GM23338 (cell line): ENCODE results near the gene ZNF778.

Source experiments
- CREB1 ChIP-seq: fragments of 250-450 bp; sonication (Bioruptor Pico); IDR thresholded peaks from 2 replicates; pipeline ENCODE4 v1.5.0; 2020; ENCODE audit warnings: low read depth, mild to moderate bottlenecking, moderate library complexity
- CTCF ChIP-seq, 2 experiments: fragments of 200-600 bp in 1 of 2; sonication (generic) in 1 of 2; conservative IDR thresholded peaks; 2 replicates each; pipeline versions ENCODE4 v1.5.1 to v1.6.1; 2016 to 2017; ENCODE audit warnings: antibody characterized with exemption in 2 of 2, low read depth in 2 of 2, mild to moderate bottlenecking in 2 of 2, moderate library complexity in 1 of 2
- ETS1 ChIP-seq: IDR thresholded peaks from 2 replicates; pipeline ENCODE4 v1.6.1; 2016; ENCODE audit warnings: antibody characterized with exemption
- EZH2 ChIP-seq: fragments of 200-600 bp; sonication (generic); IDR thresholded peaks from one replicate; pipeline ENCODE4 v1.8.0; 2017; ENCODE audit warnings: antibody characterized with exemption, mild to moderate bottlenecking, low read depth; ENCODE audit not compliant: unreplicated experiment
- EZH2phosphoT487 ChIP-seq: fragments of 200-600 bp; sonication (generic); IDR thresholded peaks from one replicate; pipeline ENCODE4 v1.8.1; 2018; ENCODE audit warnings: antibody characterized with exemption; ENCODE audit not compliant: unreplicated experiment
- JUNB ChIP-seq: IDR thresholded peaks from one replicate; pipeline ENCODE4 v1.6.1; 2016; ENCODE audit warnings: antibody characterized with exemption; ENCODE audit not compliant: unreplicated experiment
- POLR2AphosphoS5 ChIP-seq: IDR thresholded peaks from 2 replicates; pipeline ENCODE4 v1.6.1; 2016; ENCODE audit warnings: antibody characterized with exemption, low read depth
- REST ChIP-seq: IDR thresholded peaks from one replicate; pipeline ENCODE4 v1.6.1; 2018; ENCODE audit warnings: antibody characterized with exemption; ENCODE audit not compliant: unreplicated experiment
- ZNF114 ChIP-seq: fragments of 250-450 bp; sonication (Bioruptor Pico); IDR thresholded peaks from 2 replicates; pipeline ENCODE4 v1.5.0; 2020; ENCODE audit warnings: mild to moderate bottlenecking, moderate library complexity
- ZNF331 ChIP-seq: fragments of 250-450 bp; sonication (Bioruptor Pico); IDR thresholded peaks from 2 replicates; pipeline ENCODE4 v1.5.0; 2020; ENCODE audit warnings: low read depth, mild to moderate bottlenecking, moderate library complexity

GRCh38 chr16:89261691-89262563, 44.4 kb downstream of the ZNF778 start:
- TF ChIP-seq CTCF (conservative IDR thresholded peaks at IDR 0.05; ENCODE audit: low read depth in 2 of 2), result no peak
- TF ChIP-seq CREB1 (CRISPR knock-in tag), result no peak
- TF ChIP-seq ZNF331 (CRISPR knock-in tag), result no peak
- no peak for TF ChIP-seq REST
- TF ChIP-seq EZH2, result no peak
- TF ChIP-seq ZNF114 (CRISPR knock-in tag), result no peak
- TF ChIP-seq EZH2phosphoT487, result no peak
- no peak for TF ChIP-seq JUNB
- TF ChIP-seq POLR2AphosphoS5, result no peak
- no peak for TF ChIP-seq ETS1
